ENCODE measurements around the gene UQCRHL.

UQCRHL gene

DNA sequence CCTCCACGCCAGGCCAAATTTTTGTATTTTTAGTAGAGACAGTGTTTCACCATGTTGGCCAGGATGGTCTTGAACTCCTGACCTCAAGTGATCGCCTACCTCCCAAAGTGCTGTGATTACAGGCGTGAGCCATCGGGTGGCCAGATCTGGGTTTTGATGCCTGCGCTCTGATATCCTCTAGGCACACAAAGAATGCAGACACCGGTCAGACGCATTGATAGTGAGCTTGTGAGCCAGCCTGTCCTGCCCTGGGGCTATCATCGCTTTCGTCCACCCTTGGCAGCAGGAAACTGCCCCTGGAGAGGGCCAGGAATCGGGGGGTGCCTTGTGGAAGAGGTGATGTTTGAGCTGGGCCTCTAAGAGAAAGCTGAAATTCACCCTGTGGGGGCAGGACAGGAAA lies 44.9 kb downstream of the UQCRHL start:
- Histone ChIP-seq H3K4ac (ENCODE audit: low read length) (peak overlapping the region; percentile 37), H3K79me1 (ENCODE audit: low read depth, low read length) (peaks cover 8% of the 10 kb centered on the region), H2BK15ac (ENCODE audit: low read length) (no peak overlapping the region), H4K91ac (ENCODE audit: low read depth, low read length, poor library complexity) (no peak overlapping the region), H3K27me3 (ENCODE audit: control insufficient read depth in 3 of 3, insufficient read depth in 3 of 3, low read depth in 1 of 3, low read length in 3 of 3) (peaks cover 0 to 6% (median 6%) of the 10 kb centered on the region in 3 experiments), H3K9ac (ENCODE audit: low read depth, low read length, poor library complexity) (no peak overlapping the region), H2BK120ac (ENCODE audit: low read depth, low read length) (no peak overlapping the region), H4K8ac (ENCODE audit: low read depth, low read length) (no peak overlapping the region), H3K9me3 (replicated peaks in 1 of 2; ENCODE audit: control insufficient read depth in 2 of 2, insufficient read depth in 1 of 2, low read depth in 1 of 2, low read length in 2 of 2) (no peaks in the 10 kb centered on the region), H3K18ac (ENCODE audit: low read length) (peak overlapping the region; percentile 48), H2BK5ac (ENCODE audit: low read length) (no peak overlapping the region), H2BK12ac (ENCODE audit: low read length) (no peak overlapping the region), H3K4me2 (ENCODE audit: insufficient read depth, low read length, poor library complexity, severe bottlenecking) (no peak overlapping the region), H2AFZ (ENCODE audit: low read length) (no peak overlapping the region), H3K4me3 (ENCODE audit: low read length in 2 of 2) (no peak overlapping the region), H3K27ac (replicated peaks; ENCODE audit: low read length) (no peak overlapping the region), H2AK5ac (ENCODE audit: low read depth, low read length) (no peak overlapping the region), H3K4me1 (ENCODE audit: control insufficient read depth in 2 of 2, insufficient read depth in 1 of 2, low read depth in 1 of 2, low read length in 2 of 2) (peaks cover 12 to 16% of the 10 kb centered on the region in 2 donors), H3K36me3 (replicated peaks in 1 of 2; ENCODE audit: control insufficient read depth in 2 of 2, insufficient read depth in 2 of 2, low read length in 2 of 2) (peaks cover 5 to 16% of the 10 kb centered on the region in 2 donors), H3K14ac (ENCODE audit: low read length) (peak overlapping the region; percentile 8), H3K23ac (ENCODE audit: low read depth, low read length, poor library complexity) (peak overlapping the region; percentile 65)
- WGBS, 2 donors (ENCODE audit: extremely low coverage in 2 of 2, insufficient read length in 2 of 2, insufficient replicate concordance in 1 of 2) = no CpG with 5 or more reads among the region's 10 CpGs
- DNase-seq (ENCODE audit: low spot score) = no peak

DNA sequence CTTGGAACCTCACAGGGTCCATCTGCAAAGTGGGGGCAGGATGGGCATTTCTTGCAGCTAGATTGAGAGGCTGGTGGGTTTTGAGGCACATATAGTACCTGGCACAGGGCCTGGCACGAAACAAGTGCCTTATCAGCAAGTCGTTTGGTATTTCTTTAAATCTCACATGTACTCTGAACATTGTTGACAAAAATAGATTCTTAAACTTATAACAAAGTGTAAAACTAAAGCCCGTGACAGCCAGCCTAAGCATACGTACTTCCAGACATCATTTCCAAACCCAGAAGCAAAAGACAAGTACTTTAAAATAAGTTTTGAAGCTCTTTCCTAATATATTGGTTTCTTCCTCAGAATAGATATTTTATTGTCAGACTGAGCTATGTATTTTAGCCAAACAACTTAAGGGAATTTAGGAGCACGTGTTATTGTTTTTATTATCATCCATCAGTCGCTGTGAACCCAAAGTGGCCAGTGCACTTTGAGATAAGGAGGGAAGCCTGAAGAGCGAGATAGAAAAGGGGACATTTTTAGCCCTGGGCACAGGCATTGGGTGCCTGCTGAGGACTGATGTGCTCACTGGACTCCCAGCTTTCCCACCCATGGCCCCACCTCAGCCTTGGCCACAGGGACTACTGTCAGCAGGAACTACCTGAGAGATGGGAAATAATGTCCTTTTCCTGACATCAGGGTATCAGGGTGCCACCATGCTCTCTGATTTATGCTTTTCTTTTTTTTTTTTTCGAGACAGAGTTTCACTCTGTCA lies 45.9 kb downstream of the UQCRHL start:
- no peak for DNase-seq (ENCODE audit: low spot score)
- H4K8ac ChIP-seq (ENCODE audit: low read depth, low read length) = no peak overlapping the region
- peaks cover 19 to 20% of the 10 kb centered on the region in 2 donors for H3K4me1 ChIP-seq (ENCODE audit: control insufficient read depth in 2 of 2, insufficient read depth in 1 of 2, low read depth in 1 of 2, low read length in 2 of 2)
- no peak overlapping the region for H3K14ac ChIP-seq (ENCODE audit: low read length)
- H4K91ac ChIP-seq (ENCODE audit: low read depth, low read length, poor library complexity) = no peak overlapping the region
- H2BK15ac ChIP-seq (ENCODE audit: low read length) = no peak overlapping the region
- H3K27me3 ChIP-seq (ENCODE audit: control insufficient read depth in 3 of 3, insufficient read depth in 3 of 3, low read depth in 1 of 3, low read length in 3 of 3) = peaks cover 0 to 16% (median 15%) of the 10 kb centered on the region in 3 experiments
- H3K79me1 ChIP-seq (ENCODE audit: low read depth, low read length) = peaks cover 8% of the 10 kb centered on the region
- no peaks in the 10 kb centered on the region for H3K9me3 ChIP-seq (replicated peaks in 1 of 2; ENCODE audit: control insufficient read depth in 2 of 2, insufficient read depth in 1 of 2, low read depth in 1 of 2, low read length in 2 of 2)
- H3K23ac ChIP-seq (ENCODE audit: low read depth, low read length, poor library complexity) = no peak overlapping the region
- no peak overlapping the region for H2BK5ac ChIP-seq (ENCODE audit: low read length)
- no peak overlapping the region for H3K9ac ChIP-seq (ENCODE audit: low read depth, low read length, poor library complexity)
- no peak overlapping the region for H2AFZ ChIP-seq (ENCODE audit: low read length)
- H3K4me2 ChIP-seq (ENCODE audit: insufficient read depth, low read length, poor library complexity, severe bottlenecking) = no peak overlapping the region
- no peak overlapping the region for H2AK5ac ChIP-seq (ENCODE audit: low read depth, low read length)
- no peak overlapping the region for H3K27ac ChIP-seq (replicated peaks; ENCODE audit: low read length)
- no CpG with 5 or more reads among the region's 8 CpGs for WGBS, 2 donors (ENCODE audit: extremely low coverage in 2 of 2, insufficient read length in 2 of 2, insufficient replicate concordance in 1 of 2)
- no peak overlapping the region for H2BK120ac ChIP-seq (ENCODE audit: low read depth, low read length)
- no peak overlapping the region for H3K4me3 ChIP-seq (ENCODE audit: low read length in 2 of 2)
- no peak overlapping the region for H3K4ac ChIP-seq (ENCODE audit: low read length)
- H2BK12ac ChIP-seq (ENCODE audit: low read length) = no peak overlapping the region
- no peak overlapping the region for H3K18ac ChIP-seq (ENCODE audit: low read length)
- H3K36me3 ChIP-seq (replicated peaks in 1 of 2; ENCODE audit: control insufficient read depth in 2 of 2, insufficient read depth in 2 of 2, low read length in 2 of 2) = peaks cover 5 to 16% of the 10 kb centered on the region in 2 donors

DNA sequence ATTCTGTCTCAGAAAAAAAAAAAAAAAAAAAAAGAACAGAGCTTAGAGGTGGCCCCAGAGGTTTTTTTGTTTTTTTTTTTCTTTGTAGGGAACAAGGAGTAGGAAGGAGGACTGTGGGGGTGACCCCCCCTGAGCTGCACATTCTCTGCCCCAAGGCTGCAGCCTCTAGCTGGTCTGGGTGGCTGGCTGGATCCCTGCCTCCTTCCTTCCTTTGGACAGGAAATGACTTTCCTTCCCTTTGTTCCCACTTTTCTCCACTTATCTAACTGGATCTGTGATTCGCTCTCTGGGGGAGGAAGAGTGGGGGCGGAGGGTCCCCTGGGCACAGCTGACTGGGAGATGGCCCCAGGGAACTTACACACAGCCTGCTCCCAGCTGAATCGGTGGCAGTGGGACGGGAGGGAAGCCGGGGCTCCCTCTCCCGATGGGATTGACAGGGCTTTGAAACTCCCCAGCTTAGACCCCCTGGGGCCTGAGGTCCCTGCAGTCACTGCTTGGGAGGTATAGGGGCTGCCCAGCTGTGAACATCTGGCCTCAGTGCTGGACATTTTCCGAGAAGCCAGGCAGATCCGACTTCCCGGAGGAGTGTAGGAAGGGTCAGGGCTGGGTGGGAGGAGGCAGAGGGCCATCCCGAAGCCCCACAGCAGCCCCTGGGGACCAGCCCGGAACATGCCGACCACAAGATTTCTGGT lies 46.8 kb downstream of the UQCRHL start:
- Histone ChIP-seq H3K36me3 (replicated peaks in 1 of 2; ENCODE audit: control insufficient read depth in 2 of 2, insufficient read depth in 2 of 2, low read length in 2 of 2) (peaks cover 3 to 15% of the 10 kb centered on the region in 2 donors), H2AK5ac (ENCODE audit: low read depth, low read length) (no peak overlapping the region), H3K4me3 (ENCODE audit: low read length in 2 of 2) (peak overlapping the region in 1 of 2 donors; percentile 43), H3K27me3 (ENCODE audit: control insufficient read depth in 3 of 3, insufficient read depth in 3 of 3, low read depth in 1 of 3, low read length in 3 of 3) (peaks cover 0 to 21% (median 20%) of the 10 kb centered on the region in 3 experiments), H2BK5ac (ENCODE audit: low read length) (no peak overlapping the region), H4K91ac (ENCODE audit: low read depth, low read length, poor library complexity) (no peak overlapping the region), H3K9me3 (replicated peaks in 1 of 2; ENCODE audit: control insufficient read depth in 2 of 2, insufficient read depth in 1 of 2, low read depth in 1 of 2, low read length in 2 of 2) (no peaks in the 10 kb centered on the region), H3K79me1 (ENCODE audit: low read depth, low read length) (peaks cover 8% of the 10 kb centered on the region), H3K23ac (ENCODE audit: low read depth, low read length, poor library complexity) (peak overlapping the region; percentile 29), H3K14ac (ENCODE audit: low read length) (no peak overlapping the region), H2BK120ac (ENCODE audit: low read depth, low read length) (no peak overlapping the region), H3K9ac (ENCODE audit: low read depth, low read length, poor library complexity) (no peak overlapping the region), H3K18ac (ENCODE audit: low read length) (no peak overlapping the region), H3K4ac (ENCODE audit: low read length) (no peak overlapping the region), H2BK15ac (ENCODE audit: low read length) (no peak overlapping the region), H4K8ac (ENCODE audit: low read depth, low read length) (no peak overlapping the region), H3K4me1 (ENCODE audit: control insufficient read depth in 2 of 2, insufficient read depth in 1 of 2, low read depth in 1 of 2, low read length in 2 of 2) (peaks cover 22 to 26% of the 10 kb centered on the region in 2 donors), H3K27ac (replicated peaks; ENCODE audit: low read length) (no peak overlapping the region), H3K4me2 (ENCODE audit: insufficient read depth, low read length, poor library complexity, severe bottlenecking) (peak overlapping the region; percentile 18), H2AFZ (ENCODE audit: low read length) (peak overlapping the region; percentile 51), H2BK12ac (ENCODE audit: low read length) (no peak overlapping the region)
- no CpG with 5 or more reads among the region's 12 CpGs for WGBS, 2 donors (ENCODE audit: extremely low coverage in 2 of 2, insufficient read length in 2 of 2, insufficient replicate concordance in 1 of 2)
- no peak for DNase-seq (ENCODE audit: low spot score)

Data from neuronal stem cell (in vitro differentiated cells).